Panc1 (cell line): ENCODE measurements around the gene EPHA7.
A peak's percentile ranks its signal among the peaks of the same experiment; 100 is the strongest.

Source experiments
- CTCF ChIP-seq: fragments of 450-650 bp; IDR thresholded peaks from 2 replicates; pipeline ENCODE4 v1.5.1; 2017; ENCODE audit warnings: mild to moderate bottlenecking
- POLR2AphosphoS5 ChIP-seq: IDR thresholded peaks from 2 replicates; pipeline ENCODE4 v1.6.1; 2012; ENCODE audit warnings: mild to moderate bottlenecking, low read depth, low read length, moderate library complexity
- REST ChIP-seq, 2 experiments: IDR thresholded peaks; 2 replicates each; pipeline ENCODE4 v1.6.1; 2011 to 2012; ENCODE audit warnings: low read depth in 2 of 2, control low read depth in 1 of 2, low read length in 1 of 2, mild to moderate bottlenecking in 1 of 2, moderate library complexity in 1 of 2; ENCODE audit not compliant: insufficient read depth in 1 of 2

GRCh38 chr6:93417421-93418013 is 1.8 kb downstream of the EPHA7 start:
- TF ChIP-seq POLR2AphosphoS5: 0 out of 2 replicates have a peak, but pooled peaks have one; percentile 0
- TF ChIP-seq REST (IDR thresholded peaks at IDR 0.05; ENCODE audit: insufficient read depth in 1 of 2, low read depth in 2 of 2, low read length in 1 of 2): no peak
- TF ChIP-seq CTCF: peak; percentile 49
